HAP-1 (cell line): ENCODE data around the gene INO80E.
A peak's percentile ranks its signal among the peaks of the same experiment; 100 is the strongest.
"Not testable (repeated sequence)": the region's sequence is repeated elsewhere in the genome, so short reads cannot be mapped to it uniquely, and the experiment has no call there.

Experiments
- DNase-seq, 2 experiments: peaks; one replicate each; pipeline ENCODE4 v3.0.0-alpha.2; 2016 to 2020; ENCODE audit warnings: low spot score in 2 of 2
- H3K27me3 ChIP-seq: fragments of 250-450 bp; sonication (Bioruptor Pico); 2 replicates; pipeline ENCODE4 v1.5.1; 2020; ENCODE audit warnings: low read depth, mild to moderate bottlenecking, moderate library complexity
- H3K36me3 ChIP-seq: fragments of 250-450 bp; sonication (Bioruptor Pico); replicated peaks from 2 replicates; pipeline ENCODE4 v1.5.1; 2020; ENCODE audit warnings: mild to moderate bottlenecking
- H3K4me1 ChIP-seq: fragments of 250-450 bp; sonication (Bioruptor Pico); 2 replicates; pipeline ENCODE4 v1.5.1; 2020; ENCODE audit warnings: mild to moderate bottlenecking
- H3K4me3 ChIP-seq: fragments of 250-450 bp; sonication (Bioruptor Pico); 2 replicates; pipeline ENCODE4 v1.5.1; 2020; ENCODE audit warnings: mild to moderate bottlenecking, moderate library complexity
- H3K9me3 ChIP-seq: fragments of 250-450 bp; sonication (Bioruptor Pico); 2 replicates; pipeline ENCODE4 v1.5.1; 2020; ENCODE audit warnings: mild to moderate bottlenecking, moderate library complexity
- in situ Hi-C: fragments of 300-500 bp; cut with MboI; formaldehyde crosslinking; loops from 3 replicates; pipeline ENCODE4 v1.14.3; 2020; ENCODE audit warnings: low sequenced_read_pairs, inconsistent platforms, mixed read lengths

INO80E gene

GRCh38 chr16:30004811-30005242 is 8.8 kb downstream of the INO80E start:
- DNase-seq, result no peak
- H3K4me1 ChIP-seq, result no peaks in the 10 kb centered on the region
- no peaks in the 10 kb centered on the region for H3K27me3 ChIP-seq
- H3K9me3 ChIP-seq, result no peaks in the 10 kb centered on the region
- peaks cover 37% of the 10 kb centered on the region for H3K36me3 ChIP-seq
- no peak overlapping the region for H3K4me3 ChIP-seq
- in situ Hi-C loops, result no loop called here

DNA sequence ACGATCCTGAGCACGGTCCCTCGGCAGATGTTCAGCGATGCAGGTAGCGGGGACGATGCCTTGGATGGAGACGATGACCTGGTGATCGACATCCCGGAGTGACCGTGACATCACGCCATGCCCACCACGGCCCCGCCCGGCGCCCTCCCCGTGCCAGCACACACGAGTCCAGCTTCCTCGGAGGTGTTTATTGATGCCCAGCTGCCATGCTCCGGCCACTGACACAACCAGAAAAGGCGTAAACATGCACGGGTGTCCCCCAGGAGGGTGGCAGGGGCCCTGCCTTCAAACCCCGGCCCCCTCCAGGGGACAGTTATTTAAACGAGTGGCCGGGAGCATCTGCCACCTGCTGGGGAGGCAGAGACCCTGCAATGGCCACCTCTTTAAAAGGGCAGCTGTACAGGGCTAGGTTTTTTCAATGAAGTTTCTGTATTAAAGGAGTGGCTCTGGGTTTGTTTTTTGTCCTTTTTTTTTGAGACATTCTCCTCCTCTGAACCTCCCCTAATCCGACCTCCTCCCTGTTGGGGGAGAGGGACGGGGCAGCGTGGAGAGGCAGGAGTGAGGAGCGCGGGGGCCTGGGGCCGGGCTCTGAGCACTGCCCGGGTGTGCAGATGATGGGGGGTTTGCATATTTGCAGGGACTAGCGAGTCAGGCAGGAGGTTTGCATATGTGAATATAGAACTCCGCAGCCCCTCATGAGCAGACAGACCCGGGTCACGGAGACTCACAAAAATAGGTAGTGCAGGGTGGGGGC is 9.5 kb downstream of the INO80E start:
- in situ Hi-C loops, result no loop called here
- H3K27me3 ChIP-seq, result no peaks in the 10 kb centered on the region
- H3K4me3 ChIP-seq, result no peak overlapping the region
- peaks cover 34% of the 10 kb centered on the region for H3K36me3 ChIP-seq
- DNase-seq, result peak; percentile 29 to 66
- H3K9me3 ChIP-seq, result no peaks in the 10 kb centered on the region
- no peaks in the 10 kb centered on the region; the same call in 1 of the 2 replicates for H3K4me1 ChIP-seq

DNA sequence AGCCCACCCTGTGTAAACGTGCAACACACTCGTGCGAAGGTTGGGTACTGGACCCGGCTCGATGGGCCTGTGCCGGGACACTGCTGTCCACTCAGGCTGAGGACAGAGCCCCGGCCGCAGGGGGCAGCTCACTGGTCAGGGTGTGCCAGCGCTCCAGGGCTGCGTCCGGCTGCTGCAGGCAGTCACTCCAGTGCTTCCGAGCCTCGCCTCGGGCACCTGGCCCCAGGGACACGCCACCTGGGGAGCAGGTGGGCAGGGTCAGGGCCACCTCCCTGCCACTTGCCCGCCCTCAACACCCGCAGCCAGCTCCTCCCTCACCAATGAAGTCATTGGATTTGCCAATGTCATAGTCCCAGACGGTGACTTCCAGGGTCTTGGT is 10.0 kb downstream of the INO80E start:
- Histone ChIP-seq H3K9me3 (no peaks in the 10 kb centered on the region), H3K36me3 (peaks cover 28% of the 10 kb centered on the region), H3K4me1 (no peaks in the 10 kb centered on the region; the same call in 1 of the 2 replicates), H3K4me3 (no peak overlapping the region), H3K27me3 (no peaks in the 10 kb centered on the region)
- DNase-seq, result no peak
- in situ Hi-C loops, result no loop called here

- no peak for DNase-seq
- Histone ChIP-seq H3K9me3 (no peaks in the 10 kb centered on the region), H3K36me3 (peaks cover 23% of the 10 kb centered on the region), H3K4me3 (no peak overlapping the region), H3K27me3 (no peaks in the 10 kb centered on the region), H3K4me1 (no peaks in the 10 kb centered on the region; the same call in 1 of the 2 replicates)
- in situ Hi-C loops, result no loop called here
Observed at GRCh38 chr16:30006659-30007377, 10.8 kb downstream of the INO80E start.

DNA sequence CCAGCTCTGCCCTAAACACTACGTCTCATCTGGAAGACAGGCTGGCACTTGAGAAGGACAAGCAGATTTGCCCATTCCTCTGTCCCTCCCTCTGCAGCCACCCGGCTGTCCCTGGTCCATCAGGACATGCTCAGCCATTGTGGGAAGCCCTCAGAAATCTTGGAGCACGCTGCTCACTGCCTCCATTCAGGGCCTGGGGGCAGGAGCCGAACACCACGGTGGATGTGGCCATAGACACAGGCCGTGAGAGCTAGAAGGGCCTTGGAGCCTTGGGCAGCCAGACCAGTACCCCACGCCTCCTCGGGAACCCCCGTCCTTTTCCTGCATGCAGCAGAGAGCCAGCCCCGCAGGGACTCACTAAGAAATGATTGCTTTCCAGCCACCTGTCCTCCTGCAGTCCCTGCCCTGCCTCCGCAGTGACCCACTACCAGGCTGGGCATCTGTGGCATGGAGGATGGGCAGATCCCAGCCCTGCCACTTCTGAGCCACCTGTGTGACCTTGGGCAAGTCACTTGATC is 11.4 kb downstream of the INO80E start:
- Histone ChIP-seq H3K27me3 (no peaks in the 10 kb centered on the region), H3K9me3 (no peaks in the 10 kb centered on the region), H3K36me3 (peaks cover 19% of the 10 kb centered on the region), H3K4me1 (no peaks in the 10 kb centered on the region; the same call in 1 of the 2 replicates), H3K4me3 (no peak overlapping the region)
- no peak for DNase-seq
- in situ Hi-C loops, result no loop called here

DNA sequence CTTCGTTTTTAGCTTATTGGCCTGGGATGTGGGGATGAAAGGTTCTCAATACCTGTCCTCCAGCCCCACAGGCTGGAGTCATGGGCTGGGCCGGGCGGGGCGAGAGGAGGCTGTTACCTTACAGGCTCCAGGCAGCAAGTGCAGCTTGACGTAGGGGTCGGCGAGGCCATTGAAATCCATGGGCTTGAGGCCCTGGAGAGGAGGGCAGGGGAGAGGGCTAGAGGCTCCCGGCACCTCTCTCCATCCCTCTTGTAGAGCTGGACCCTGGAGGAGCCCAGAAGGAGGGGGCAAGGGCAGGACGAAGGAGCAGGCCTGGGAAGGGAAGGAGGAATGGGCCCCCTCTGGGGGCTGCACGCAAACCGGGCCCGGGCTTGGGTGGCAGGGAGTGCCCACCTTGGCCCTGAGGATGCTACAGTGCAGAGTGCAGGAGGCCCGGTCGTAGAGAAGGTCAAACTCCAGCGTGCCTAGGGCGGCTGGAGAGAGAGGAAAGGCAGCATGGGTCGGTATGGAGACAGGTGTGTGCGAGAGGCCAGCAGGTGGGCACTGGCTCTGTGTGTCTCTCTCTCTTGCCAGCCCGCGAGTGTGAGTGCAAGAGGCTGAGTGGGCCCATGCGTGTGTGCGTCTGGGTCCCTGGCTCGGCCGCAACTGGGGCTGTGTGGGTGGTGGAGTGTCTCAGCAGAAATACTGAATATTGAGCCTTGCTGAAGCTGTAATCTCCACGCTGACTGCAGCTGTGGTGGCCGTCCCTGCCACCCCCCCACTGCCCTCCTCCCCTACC is 13.2 kb downstream of the INO80E start:
- Histone ChIP-seq H3K9me3 (no peaks in the 10 kb centered on the region), H3K4me3 (no peak overlapping the region), H3K27me3 (no peaks in the 10 kb centered on the region), H3K36me3 (peaks cover 10% of the 10 kb centered on the region), H3K4me1 (no peaks in the 10 kb centered on the region; the same call in 1 of the 2 replicates)
- DNase-seq, result no peak
- in situ Hi-C loops, result no loop called here

DNA sequence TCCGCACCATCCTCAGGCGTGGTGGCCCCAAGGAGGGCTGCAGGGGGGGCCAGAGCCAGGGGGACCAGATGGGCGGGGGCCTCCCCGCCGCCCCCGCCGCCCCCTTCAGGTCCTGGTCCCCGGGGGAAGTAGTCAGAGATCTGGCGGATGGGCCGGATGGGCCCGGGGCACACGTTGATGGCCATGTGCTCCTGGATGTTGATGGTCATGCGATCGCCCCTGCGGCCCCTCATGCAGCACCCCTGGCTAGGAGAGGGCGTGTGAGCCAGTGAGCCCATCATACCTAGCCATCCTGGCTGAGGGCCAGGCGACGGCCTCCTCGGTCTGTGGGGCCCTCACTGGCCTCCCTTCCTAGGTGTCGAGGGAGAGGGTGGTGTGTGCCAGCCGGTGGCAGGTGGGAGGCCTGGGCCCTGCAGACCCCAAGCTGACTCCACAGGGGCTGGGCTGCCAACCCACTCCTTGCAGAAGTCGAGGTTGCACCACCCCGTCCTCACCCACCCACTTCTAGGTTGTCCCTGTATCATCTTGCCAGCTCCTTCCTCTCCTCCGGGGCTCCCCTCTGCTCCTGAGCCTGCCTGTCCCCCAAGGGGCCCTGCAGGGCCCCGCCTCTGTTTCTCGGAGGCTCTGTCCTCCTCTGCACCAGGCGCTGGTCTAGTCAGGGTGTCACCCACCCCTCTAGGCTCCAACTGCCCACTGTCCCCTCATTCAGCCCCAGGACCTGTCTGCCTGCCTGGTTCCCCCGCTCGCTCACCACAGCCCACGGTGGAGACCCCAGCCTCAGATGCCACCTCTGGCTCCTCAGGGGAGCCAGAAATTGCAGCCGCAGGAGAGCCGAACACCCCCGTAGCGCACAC is 14.2 kb downstream of the INO80E start:
- Histone ChIP-seq H3K9me3 (no peaks in the 10 kb centered on the region), H3K4me1 (no peaks in the 10 kb centered on the region; the same call in 1 of the 2 replicates), H3K36me3 (peaks cover 9% of the 10 kb centered on the region), H3K4me3 (peak overlapping the region; percentile 35), H3K27me3 (no peaks in the 10 kb centered on the region)
- DNase-seq, result no peak
- in situ Hi-C loops, result no loop called here

DNA sequence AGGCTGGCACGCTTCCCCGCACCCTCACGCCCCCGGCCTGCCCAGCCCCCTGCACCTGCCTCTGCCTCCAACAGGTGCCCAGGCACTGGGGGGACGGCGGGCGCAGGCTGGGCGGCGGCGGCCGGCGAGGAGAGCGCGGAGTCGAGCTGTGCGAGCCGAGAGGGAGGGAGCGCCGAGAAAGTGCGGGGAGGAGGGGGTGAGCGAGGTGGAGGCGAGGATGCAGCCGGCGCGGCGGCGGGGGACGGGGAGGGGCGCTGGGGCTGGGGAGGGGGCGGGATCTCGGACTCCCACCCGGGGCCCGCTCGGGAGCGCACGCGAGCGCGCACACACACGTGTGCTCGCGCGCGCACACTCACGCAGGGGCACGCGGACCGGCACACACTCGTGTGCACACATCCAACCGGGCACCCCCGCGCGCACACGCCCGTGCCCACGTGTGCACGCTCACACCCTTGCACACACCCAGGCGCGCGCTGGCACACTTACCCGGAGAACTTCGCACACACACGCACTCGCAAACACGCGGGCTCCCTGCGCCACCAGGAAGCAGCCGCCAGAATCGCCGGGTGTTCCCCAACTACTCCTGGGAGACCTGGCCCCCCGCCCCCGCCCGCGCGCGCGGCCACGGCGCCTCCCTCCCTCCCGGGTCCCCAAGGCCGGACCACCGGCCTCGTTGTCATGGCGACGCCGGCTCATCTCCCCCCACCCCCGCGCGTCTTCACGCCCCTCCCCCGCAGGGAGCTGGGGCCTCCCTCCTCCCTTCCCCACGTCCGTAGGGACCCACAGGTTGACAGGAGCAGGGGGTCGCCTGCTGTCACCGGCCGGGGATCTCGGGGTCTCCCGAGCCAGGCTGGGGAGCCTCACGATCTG is 15.0 kb downstream of the INO80E start, which contains the start of gene DOC2A:
TSS of gene DOC2A (minus strand) at position 184 of the 870 bp plus-strand sequence. CDS start 805 bp downstream, outside the sequence.
- peaks cover 5% of the 10 kb centered on the region for H3K36me3 ChIP-seq
- no peaks in the 10 kb centered on the region for H3K27me3 ChIP-seq
- in situ Hi-C loops, result no loop called here
- no peaks in the 10 kb centered on the region for H3K9me3 ChIP-seq
- H3K4me3 ChIP-seq, result peak within 1 kb of the TSS; percentile 35
- DNase-seq, result peak; percentile 21 to 80
- H3K4me1 ChIP-seq, result no peaks in the 10 kb centered on the region; the same call in 1 of the 2 replicates

DNA sequence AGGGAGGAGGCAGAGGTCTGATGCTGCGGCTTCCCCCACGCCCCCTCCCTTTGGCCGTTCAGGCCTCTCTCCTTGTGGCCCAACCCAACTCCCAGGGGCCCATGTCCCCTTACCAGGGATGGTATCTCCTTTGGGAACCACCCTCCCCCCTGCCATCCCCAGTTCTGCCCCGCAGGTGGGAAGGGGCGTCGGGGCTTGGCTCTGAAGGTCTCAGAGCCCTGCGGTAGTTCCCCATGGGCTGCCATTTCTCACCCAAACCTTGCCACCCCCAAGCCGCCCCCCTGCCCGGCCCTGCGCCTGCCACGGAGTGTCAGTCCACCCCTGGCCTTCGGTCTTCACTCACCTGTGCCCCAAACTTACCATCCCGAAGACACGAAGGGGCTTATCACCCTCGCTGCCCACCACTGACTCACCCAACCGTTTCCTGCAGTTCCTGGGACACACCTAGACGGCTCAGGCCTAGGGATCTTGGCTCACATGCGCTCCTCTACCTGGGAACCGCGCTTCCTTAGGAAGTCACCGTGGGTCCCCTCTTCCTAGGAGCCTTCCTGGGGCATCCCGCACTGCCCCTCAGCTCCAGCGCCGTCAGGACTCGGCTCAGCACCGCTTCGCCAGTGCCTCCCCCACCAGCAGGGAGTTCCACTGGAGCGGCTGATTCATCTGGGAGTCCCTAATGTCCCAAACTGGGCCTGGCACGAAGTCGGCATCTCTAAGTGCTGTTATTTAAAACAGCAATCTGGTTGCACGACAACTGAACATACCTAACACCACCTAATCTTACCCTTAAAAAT is 15.9 kb downstream of the INO80E start:
- no peak for DNase-seq
- Histone ChIP-seq H3K27me3 (no peaks in the 10 kb centered on the region), H3K4me3 (no peak overlapping the region), H3K9me3 (no peaks in the 10 kb centered on the region), H3K4me1 (no peaks in the 10 kb centered on the region; the same call in 1 of the 2 replicates), H3K36me3 (no peaks in the 10 kb centered on the region)
- in situ Hi-C loops, result no loop called here

DNA sequence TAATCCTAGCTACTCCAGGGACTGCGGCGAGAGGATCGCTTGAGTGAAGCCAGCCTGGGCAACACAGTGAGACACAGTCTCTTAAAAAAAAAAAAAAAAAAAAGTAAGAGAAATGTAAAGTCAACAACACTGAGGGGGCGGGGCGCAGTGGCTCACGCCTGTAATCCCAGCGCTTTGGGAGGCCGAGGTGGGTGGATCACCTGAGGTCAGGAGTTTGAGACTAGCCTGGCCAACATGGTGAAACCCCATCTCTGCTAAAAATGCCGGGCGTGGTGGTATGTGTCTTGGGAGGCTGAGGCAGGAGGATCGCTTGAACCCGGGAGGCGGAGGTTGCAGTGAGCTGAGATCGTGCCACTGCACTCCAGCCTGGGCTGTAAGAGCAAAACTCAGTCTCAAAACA is 16.6 kb downstream of the INO80E start:
- H3K27me3 ChIP-seq, H3K9me3 ChIP-seq, DNase-seq, H3K36me3 ChIP-seq, in situ Hi-C loops, H3K4me1 ChIP-seq, H3K4me3 ChIP-seq: not testable (repeated sequence)

DNA sequence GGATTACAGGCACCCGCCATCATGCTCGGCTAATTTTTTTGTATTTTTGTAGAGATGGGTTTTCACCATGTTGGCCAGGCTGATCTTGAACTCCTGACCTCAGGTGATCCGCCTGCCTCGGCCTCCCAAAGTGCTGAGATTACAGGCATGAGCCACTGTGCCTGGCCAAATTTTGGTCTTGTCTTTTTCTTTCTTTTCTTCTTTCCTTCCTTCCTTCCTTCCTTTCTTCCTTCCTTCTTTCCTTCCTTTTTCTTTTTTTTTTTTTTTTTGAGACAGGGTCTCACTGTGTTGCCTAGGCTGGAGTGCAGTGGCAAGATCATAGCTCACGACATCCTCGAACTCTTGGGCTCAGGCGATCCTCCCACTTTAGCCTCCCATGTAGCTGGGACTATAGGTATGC is 19.4 kb downstream of the INO80E start:
- in situ Hi-C loops, H3K27me3 ChIP-seq, H3K9me3 ChIP-seq, DNase-seq, H3K36me3 ChIP-seq, H3K4me1 ChIP-seq, H3K4me3 ChIP-seq: not testable (repeated sequence)
